Activated gamma-delta T cell (primary cell): ENCODE results near the gene INHBC.
A peak's percentile ranks its signal among the peaks of the same experiment; 100 is the strongest.

Experiments used
- DNase-seq: peaks from one replicate; lab custom pipeline; 2025; lab: John Stamatoyannopoulos, UW

The INHBC gene

GRCh38 chr12:57469296-57470164, 34.9 kb downstream of the INHBC start:
- no peak for DNase-seq

- no peak for DNase-seq
These were observed 35.8 kb downstream of the INHBC start for GRCh38 chr12:57470286-57470969.

DNA sequence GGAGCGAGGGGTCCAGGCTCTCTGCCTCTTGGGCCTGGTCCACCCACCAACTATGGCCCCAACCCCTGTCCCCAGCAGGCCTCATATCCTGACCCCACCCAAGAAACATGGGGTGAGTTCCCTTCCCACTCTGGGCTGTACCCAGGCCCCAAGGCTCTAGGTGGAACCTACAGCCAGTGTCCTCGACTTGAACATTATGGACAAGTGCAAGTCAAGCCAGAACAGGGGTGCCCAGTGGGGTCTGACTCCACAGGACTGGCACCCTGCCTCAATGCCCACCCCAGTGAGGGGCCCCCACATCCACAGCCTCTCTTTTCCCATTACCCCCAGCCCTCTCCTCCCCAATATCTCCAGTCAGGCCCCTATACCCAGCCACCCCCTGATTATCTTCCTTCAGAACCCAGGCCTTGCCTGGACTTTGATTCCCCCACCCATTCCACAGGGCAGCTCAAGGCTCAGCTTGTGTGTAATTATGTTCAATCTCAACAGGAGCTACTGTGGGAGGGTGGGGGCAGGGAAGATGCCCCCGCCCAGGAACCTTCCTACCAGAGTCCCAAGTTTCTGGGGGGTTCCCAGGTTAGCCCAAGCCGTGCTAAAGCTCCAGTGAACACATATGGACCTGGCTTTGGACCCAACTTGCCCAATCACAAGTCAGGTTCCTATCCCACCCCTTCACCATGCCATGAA, 36.5 kb downstream of the INHBC start:
- DNase-seq: no peak

DNA sequence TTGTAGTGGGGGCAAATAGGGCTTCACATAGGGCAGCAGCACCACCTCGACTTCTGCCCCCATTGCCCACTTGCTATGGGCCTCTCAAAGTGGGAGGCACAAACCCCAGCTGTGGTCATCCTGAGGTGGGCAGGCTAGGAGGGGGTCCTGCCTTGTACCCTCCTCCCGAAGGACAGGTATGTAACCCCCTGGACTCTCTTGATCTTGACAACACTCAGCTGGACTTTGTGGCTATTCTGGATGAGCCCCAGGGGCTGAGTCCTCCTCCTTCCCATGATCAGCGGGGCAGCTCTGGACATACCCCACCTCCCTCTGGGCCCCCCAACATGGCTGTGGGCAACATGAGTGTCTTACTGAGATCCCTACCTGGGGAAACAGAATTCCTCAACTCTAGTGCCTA, 37.1 kb downstream of the INHBC start:
- DNase-seq: no peak

DNA sequence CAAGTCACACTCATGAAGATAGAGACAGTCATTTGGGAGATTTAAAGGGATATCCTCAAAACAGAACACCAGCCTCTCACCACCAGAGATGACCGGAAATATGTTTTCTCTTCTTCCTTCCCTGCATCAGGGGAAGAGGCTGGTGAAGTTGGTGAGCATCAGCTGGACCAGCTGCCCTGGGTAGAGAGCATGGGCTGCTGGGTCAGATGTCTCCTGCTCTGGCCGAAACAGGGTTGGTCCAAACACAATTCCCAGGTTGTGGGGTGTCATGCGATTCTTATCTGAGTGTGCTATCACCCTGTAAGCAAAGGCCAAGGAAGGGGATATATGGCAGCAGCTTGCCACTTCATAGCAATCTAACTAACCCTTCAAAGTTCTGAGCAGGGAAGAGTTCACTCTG, 37.8 kb downstream of the INHBC start:
- no peak for DNase-seq

- no peak for DNase-seq
These were observed 38.8 kb downstream of the INHBC start for GRCh38 chr12:57473392-57473791.

DNA sequence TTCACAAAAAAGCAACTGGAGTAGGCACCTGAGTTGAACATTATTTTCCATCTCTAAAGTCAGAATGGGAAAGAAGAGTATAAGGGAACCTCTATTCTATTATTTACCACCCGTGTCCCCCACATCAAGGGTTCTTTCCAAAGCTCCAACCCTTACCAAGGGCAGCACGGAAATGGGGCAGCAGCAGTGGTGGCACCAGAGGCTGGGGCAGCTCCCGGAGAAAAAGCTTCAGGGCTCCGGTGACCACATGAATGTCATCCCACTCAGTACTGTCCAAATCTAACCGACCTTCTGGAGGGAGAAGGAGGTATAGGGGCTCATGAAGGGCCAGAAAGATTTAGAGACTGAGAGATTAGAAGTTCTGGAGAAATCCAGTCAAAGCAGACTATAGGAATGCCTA, 39.3 kb downstream of the INHBC start:
- DNase-seq: no peak

GRCh38 chr12:57474430-57474829, 39.8 kb downstream of the INHBC start:
- DNase-seq: no peak

DNA sequence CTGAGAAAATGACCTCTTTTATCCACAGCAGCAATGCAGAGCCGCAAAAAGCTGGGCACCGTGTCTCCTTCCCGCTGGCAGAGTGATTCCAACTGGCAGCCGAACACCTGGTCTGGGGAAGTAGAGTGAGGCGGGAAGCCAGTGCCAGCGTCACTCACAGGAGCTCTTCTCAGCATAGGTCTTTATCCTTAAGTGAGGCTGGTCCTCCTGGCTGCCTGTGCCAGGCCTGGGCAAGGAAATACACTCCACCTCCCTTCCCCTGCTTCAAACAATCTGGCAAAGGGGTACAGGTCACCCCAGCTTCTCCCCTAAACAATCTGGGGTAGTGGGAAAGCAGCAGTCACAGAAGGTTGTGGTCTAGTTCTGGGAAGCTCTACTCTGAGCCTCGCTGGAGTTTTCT, 40.3 kb downstream of the INHBC start:
- DNase-seq: no peak

- DNase-seq: no peak
These were observed 40.9 kb downstream of the INHBC start for GRCh38 chr12:57475271-57476161.

GRCh38 chr12:57476162-57476992, 41.8 kb downstream of the INHBC start:
- peak; percentile 43 for DNase-seq

DNA sequence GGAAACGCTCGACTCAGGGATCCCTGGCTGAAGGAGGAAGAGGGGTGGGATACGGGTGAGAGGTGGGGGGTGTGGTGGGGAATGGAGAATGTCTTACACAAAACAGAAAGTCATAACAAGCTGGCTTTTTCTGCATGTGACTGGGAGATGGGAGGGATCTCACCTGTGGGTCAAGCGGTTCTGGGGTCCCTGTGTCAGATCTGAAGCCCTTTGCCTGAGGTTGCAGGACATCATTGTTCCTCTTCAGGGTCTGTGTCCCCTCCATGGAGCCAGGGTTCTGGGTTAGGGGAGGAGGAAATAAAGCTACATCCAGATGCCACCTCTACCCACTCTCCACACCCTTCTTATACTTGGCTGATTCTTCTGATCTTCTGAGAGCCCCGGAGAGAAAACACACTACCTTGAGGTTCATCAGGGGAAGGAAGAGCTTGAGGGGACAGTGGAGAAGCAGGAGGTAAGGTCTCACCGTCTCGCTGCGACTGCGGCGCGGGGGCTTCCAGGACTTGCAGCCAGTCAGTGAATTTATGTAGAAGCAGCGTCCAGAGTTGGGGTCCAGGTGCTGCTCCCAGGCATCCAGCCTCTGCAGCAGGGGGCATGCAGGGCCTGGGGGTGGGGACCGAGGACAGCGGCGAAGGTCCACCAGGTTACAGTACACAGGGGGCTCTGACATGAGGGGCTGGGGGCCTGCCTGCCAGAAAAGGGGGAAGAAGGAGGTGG, 42.6 kb downstream of the INHBC start:
- no peak for DNase-seq

DNA sequence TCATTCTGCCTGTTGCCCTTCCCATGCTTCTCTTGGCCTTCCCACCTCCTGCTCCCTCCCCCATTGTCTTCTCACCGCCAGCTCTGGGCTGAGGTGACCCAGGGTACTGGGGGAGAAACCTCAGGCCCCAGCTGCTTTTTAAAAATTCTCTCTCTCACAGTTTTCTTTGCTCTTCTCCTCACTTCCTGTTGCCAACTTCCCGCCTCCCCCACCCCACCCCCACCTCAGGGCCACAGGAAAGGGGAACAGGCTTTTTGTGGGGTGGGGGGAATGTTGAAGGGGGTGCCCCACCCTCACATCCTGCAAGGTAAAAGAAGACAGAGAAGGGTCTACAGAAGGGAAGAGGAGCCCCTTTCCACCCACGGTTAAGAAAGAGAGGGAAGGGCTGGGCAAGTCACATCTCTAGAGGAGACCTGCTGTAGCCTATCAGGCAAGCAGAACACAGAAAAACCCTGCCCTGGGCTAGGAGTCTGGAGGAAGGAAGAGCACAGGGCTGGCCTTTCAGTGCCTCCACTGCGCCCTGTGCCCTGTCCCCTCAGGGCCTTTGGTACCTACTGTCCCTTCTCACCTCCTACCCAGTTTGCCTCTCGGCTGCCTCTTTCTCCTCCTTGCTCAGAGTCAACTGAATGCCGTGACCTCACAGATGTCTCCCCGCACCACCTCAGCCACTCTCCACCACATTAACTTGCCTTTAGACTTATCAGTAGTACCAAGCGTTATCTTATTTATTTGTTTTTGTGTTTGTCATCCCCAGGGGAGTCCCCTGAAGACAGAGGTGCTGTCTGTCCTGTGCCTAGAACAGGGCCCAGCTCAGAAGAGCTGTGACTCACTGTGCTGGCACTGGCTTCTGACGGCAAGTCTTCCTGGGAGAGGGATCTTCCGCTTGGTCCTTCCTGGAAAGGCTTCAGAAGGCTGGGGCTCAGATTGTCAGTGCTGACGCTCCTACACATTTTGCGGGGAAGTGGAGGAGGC, 43.4 kb downstream of the INHBC start:
- DNase-seq: no peak

GRCh38 chr12:57479043-57479375, 44.4 kb downstream of the INHBC start:
- DNase-seq: no peak

- DNase-seq: no peak
These were observed 45.0 kb downstream of the INHBC start, which contains the start of gene ARHGAP9 for GRCh38 chr12:57479376-57480115. Gene ARHGAP9 (minus strand): TSS chr12:57479866. CDS start chr12:57479406, 460 bp downstream.

DNA sequence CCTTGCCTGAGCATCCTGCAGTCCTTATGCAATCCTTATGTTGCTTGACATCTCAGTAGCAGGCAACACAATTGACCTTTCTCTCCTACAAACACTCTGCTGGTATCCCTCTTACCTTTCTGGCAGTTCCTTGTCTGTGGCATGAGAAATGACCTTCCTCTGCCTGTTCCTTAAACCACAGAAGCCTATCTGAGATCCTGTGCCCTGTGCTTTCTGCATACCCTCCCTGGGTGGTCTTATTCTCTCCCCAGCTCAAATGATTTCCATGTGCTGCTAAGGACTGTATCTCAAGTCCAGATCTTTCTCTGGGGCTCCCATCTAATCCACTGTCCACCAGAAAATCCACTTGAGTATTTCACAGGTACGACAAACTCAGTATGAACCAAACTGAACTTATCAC, 47.1 kb downstream of the INHBC start:
- DNase-seq: no peak

GRCh38 chr12:57483466-57483865, 48.9 kb downstream of the INHBC start:
- DNase-seq: no peak

GRCh38 chr12:57485695-57486094, 51.1 kb downstream of the INHBC start:
- DNase-seq: no peak
